Natural killer cell (primary cell): ENCODE data around the gene HIRIP3. TPM values are rescaled to one million over a fixed set of nuclear protein-coding genes. Genes with fewer than 3 reads are reported as not detected.

Source experiments
- ATAC-seq, 3 donors: fragments of 150-1000 bp in 2 of 3; fragments of 200-7000 bp in 1 of 3; cut with Tn5 transposase; 1 replicate in 1 of 3; 2 replicates in 2 of 3; pipeline ENCODE4 v1.10.0; 2021; ENCODE audit warnings: mild to moderate bottlenecking in 2 of 3, moderate library complexity in 2 of 3
- DNase-seq, 2 donors: peaks; one replicate each; pipeline versions ENCODE4 v3.0.0 to v3.0.0-alpha.2; 2013 to 2021; ENCODE audit warnings: mixed read lengths in 1 of 2
- H3K27ac ChIP-seq: one replicate; pipeline ENCODE4 v1.5.1; 2013; ENCODE audit warnings: mild to moderate bottlenecking, low read length
- H3K27me3 ChIP-seq: one replicate; pipeline ENCODE4 v1.6.1; 2013; ENCODE audit warnings: low read length; ENCODE audit not compliant: control insufficient read depth, insufficient read depth
- H3K36me3 ChIP-seq: one replicate; pipeline ENCODE4 v1.6.1; 2013; ENCODE audit warnings: low read length; ENCODE audit not compliant: control insufficient read depth, insufficient read depth
- H3K4me1 ChIP-seq: one replicate; pipeline ENCODE4 v1.6.1; 2013; ENCODE audit warnings: low read length; ENCODE audit not compliant: control insufficient read depth, insufficient read depth
- H3K4me3 ChIP-seq: one replicate; pipeline ENCODE4 v1.5.1; 2013; ENCODE audit warnings: low read length
- H3K9me3 ChIP-seq: one replicate; pipeline ENCODE4 v1.6.1; 2013; ENCODE audit warnings: low read length; ENCODE audit not compliant: control insufficient read depth, insufficient read depth
- H3K27ac Mint-ChIP-seq, 2 donors: one replicate each; pipeline ENCODE4 v1.8.0; 2022; ENCODE audit warnings: mild to moderate bottlenecking in 2 of 2, mixed read lengths in 2 of 2, moderate library complexity in 1 of 2
- H3K27me3 Mint-ChIP-seq, 2 donors: one replicate each; pipeline ENCODE4 v1.8.0; 2022; ENCODE audit warnings: low read depth in 2 of 2, mixed read lengths in 2 of 2
- H3K36me3 Mint-ChIP-seq: one replicate; pipeline ENCODE4 v1.8.0; 2022; ENCODE audit warnings: mixed read lengths
- H3K4me1 Mint-ChIP-seq, 2 donors: one replicate each; pipeline ENCODE4 v1.8.0; 2022; ENCODE audit warnings: mixed read lengths in 2 of 2
- H3K4me3 Mint-ChIP-seq: one replicate; pipeline ENCODE4 v1.8.0; 2022; ENCODE audit warnings: mild to moderate bottlenecking, moderate library complexity, mixed read lengths
- H3K9me3 Mint-ChIP-seq, 2 donors: one replicate each; pipeline ENCODE4 v1.8.0; 2022; ENCODE audit warnings: mixed read lengths in 2 of 2
- WGBS: methylation state at CpG from one replicate; pipeline ENCODE4 v1.1.7; 2013; ENCODE audit warnings: missing lambda C conversion rate; ENCODE audit not compliant: insufficient coverage; 5-methylcytosine and 5-hydroxymethylcytosine counted together
- intact Hi-C: fragments of 100-400 bp; cut with micrococcal nuclease; formaldehyde crosslinking; loops from one replicate; pipeline ENCODE4 v1.14.2; 2022
- total RNA-seq, 4 donors: library from RNA; stranded (reverse); fragments of 120-200 nt in 1 of 4; gene quantifications; one replicate each; pipeline versions ENCODE4 v1.2.3 to v1.2.4, GENCODE V29; 2013 to 2022
- TF ChIP-seq, protein P1 (sequence below): fragments of 200-600 bp; IDR thresholded peaks from one replicate; pipeline ENCODE4 v1.8.0; 2022; ENCODE audit warnings: antibody characterized with exemption

Gene HIRIP3
- total RNA-seq, 3 donors from 2014 or later (not counting 1 experiment from before 2014, with no cell fraction given): 11.1 to 13.4 (median 12.7) TPM

DNA sequence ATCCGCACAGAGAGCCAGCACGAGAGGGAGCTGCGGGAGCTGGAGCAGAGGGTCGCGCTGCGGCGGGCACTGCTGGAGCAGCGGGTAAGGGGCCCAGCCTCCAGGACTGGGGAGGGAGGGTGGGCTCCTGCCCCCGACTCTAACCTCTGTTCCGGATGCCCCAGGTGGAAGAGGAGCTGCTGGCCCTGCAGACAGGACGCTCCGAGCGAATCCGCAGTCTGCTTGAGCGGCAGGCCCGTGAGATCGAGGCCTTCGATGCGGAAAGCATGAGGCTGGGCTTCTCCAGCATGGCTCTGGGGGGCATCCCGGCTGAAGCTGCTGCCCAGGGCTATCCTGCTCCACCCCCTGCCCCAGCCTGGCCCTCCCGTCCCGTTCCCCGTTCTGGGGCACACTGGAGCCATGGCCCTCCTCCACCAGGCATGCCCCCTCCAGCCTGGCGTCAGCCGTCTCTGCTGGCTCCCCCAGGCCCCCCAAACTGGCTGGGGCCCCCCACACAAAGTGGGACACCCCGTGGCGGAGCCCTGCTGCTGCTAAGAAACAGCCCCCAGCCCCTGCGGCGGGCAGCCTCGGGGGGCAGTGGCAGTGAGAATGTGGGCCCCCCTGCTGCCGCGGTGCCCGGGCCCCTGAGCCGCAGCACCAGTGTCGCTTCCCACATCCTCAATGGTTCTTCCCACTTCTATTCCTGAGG is 4.4 kb downstream of the HIRIP3 start:
- H3K27ac Mint-ChIP-seq: no peak overlapping the region
- no peaks in the 10 kb centered on the region for H3K27me3 Mint-ChIP-seq
- H3K4me1 Mint-ChIP-seq: peaks cover 2 to 35% of the 10 kb centered on the region in 2 donors
- peaks cover 44% of the 10 kb centered on the region for H3K36me3 ChIP-seq
- H3K4me3 Mint-ChIP-seq: no peak overlapping the region
- H3K36me3 Mint-ChIP-seq: no peaks in the 10 kb centered on the region
- TF ChIP-seq, protein P1, sequence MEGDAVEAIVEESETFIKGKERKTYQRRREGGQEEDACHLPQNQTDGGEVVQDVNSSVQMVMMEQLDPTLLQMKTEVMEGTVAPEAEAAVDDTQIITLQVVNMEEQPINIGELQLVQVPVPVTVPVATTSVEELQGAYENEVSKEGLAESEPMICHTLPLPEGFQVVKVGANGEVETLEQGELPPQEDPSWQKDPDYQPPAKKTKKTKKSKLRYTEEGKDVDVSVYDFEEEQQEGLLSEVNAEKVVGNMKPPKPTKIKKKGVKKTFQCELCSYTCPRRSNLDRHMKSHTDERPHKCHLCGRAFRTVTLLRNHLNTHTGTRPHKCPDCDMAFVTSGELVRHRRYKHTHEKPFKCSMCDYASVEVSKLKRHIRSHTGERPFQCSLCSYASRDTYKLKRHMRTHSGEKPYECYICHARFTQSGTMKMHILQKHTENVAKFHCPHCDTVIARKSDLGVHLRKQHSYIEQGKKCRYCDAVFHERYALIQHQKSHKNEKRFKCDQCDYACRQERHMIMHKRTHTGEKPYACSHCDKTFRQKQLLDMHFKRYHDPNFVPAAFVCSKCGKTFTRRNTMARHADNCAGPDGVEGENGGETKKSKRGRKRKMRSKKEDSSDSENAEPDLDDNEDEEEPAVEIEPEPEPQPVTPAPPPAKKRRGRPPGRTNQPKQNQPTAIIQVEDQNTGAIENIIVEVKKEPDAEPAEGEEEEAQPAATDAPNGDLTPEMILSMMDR: no peak
- no peak overlapping the region for H3K27ac ChIP-seq
- H3K4me3 ChIP-seq: no peak overlapping the region
- no peak for DNase-seq
- peaks cover 11% of the 10 kb centered on the region for H3K4me1 ChIP-seq
- intact Hi-C loops: no loop called here
- no peaks in the 10 kb centered on the region for H3K9me3 Mint-ChIP-seq
- 98% methylated on average over 34 of the region's 35 CpGs for WGBS
- no peaks in the 10 kb centered on the region for H3K27me3 ChIP-seq
- H3K9me3 ChIP-seq: no peaks in the 10 kb centered on the region
- ATAC-seq: no peak

DNA sequence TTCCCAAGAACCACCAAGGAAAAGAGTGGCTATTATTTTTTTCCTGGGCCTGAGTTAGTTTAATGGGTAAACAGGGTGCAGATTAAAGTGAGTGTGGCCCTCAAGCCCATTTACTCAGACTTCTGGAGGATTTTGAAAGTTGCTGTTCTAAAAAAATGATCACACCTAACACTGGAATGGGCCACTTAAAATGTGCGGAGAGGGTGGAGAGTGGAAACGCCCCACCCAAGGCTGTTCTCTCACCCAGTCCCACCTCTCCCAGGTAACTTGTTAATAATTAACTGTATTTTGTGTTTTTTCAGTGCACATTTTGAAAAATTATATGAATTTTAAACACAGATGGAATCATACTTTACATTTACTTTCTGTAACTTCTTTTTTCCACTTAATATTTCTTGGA is 5.4 kb downstream of the HIRIP3 start:
- H3K36me3 Mint-ChIP-seq: no peaks in the 10 kb centered on the region
- ATAC-seq (no peak), DNase-seq (no peak)
- Histone ChIP-seq H3K9me3 (no peaks in the 10 kb centered on the region), H3K4me3 (no peak overlapping the region), H3K27me3 (no peaks in the 10 kb centered on the region), H3K4me1 (peaks cover 9% of the 10 kb centered on the region), H3K27ac (no peak overlapping the region), H3K36me3 (peaks cover 54% of the 10 kb centered on the region)
- H3K4me1 Mint-ChIP-seq: peaks cover 0 to 25% of the 10 kb centered on the region in 2 donors
- no peaks in the 10 kb centered on the region for H3K27me3 Mint-ChIP-seq
- intact Hi-C loops: no loop called here
- H3K27ac Mint-ChIP-seq: no peak overlapping the region
- H3K9me3 Mint-ChIP-seq: no peaks in the 10 kb centered on the region
- no CpG with 5 or more reads among the region's 2 CpGs for WGBS
- TF ChIP-seq, protein P1: no peak
- no peak overlapping the region for H3K4me3 Mint-ChIP-seq

DNA sequence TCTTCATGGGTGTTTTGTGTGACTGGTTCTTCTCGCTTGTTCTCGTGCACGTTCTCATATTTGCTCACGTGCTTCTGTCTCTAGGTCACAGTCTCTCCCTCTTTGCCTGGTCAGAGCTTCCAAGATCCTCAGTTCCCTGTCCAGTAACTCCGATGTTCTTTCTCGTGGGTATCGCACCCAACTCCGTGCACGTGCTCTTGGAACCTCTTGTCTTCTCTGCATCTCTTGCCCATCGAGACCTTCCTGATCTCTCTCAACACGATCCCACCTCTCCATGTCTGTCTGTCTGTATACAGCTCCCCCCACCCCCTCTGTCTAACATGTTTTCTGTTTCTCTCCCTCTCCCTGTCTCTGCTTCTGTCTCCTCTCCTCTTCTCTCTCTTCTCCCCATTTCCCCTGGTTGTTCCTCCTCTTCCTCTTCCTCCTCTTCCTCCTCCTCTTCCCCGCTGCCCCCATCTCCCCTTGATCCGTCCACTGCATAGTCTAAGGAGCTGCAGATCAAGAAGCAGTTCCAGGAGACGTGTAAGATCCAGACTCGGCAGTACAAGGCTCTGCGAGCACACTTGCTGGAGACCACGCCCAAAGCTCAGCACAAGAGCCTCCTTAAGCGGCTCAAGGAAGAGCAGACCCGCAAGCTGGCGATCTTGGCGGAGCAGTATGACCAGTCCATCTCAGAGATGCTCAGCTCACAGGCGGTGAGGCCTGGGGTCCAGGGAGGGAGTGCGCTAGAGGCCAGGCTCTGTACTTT is 6.1 kb downstream of the HIRIP3 start:
- WGBS: 95% methylated on average over 23 of the region's 23 CpGs
- Mint-ChIP-seq H3K36me3 (no peaks in the 10 kb centered on the region), H3K4me1 (peaks cover 0 to 17% of the 10 kb centered on the region in 2 donors), H3K4me3 (no peak overlapping the region), H3K27ac (peak overlapping the region in 1 of 2 donors; percentile 1), H3K9me3 (no peaks in the 10 kb centered on the region), H3K27me3 (no peaks in the 10 kb centered on the region)
- no peaks in the 10 kb centered on the region for H3K9me3 ChIP-seq
- H3K4me1 ChIP-seq: peaks cover 1% of the 10 kb centered on the region
- TF ChIP-seq, protein P1: no peak
- H3K4me3 ChIP-seq: no peak overlapping the region
- intact Hi-C loops: no loop called here
- no peak for DNase-seq
- peaks cover 61% of the 10 kb centered on the region for H3K36me3 ChIP-seq
- no peak overlapping the region for H3K27ac ChIP-seq
- H3K27me3 ChIP-seq: no peaks in the 10 kb centered on the region
- ATAC-seq: no peak
